BLaER1 treated with 17β-estradiol and CSF1 and Interleukin-3, amounts not matched to agents 10 nM and 100 nM (cell line): ENCODE measurements around the gene CYTH1.
"Not testable (repeated sequence)": the region's sequence is repeated elsewhere in the genome, so short reads cannot be mapped to it uniquely, and the experiment has no call there.

Experiments used
- H3K27ac ChIP-seq, 11 experiments: shearing (Covaris generic); formaldehyde crosslinking; 2 replicates each; pipeline ENCODE4 v1.8.1; 2022
- H3K27me3 ChIP-seq, 11 experiments: shearing (Covaris generic); formaldehyde crosslinking; 2 replicates each; pipeline ENCODE4 v1.8.1; 2022
- H3K36me3 ChIP-seq, 11 experiments: shearing (Covaris generic); formaldehyde crosslinking; 2 replicates each; pipeline ENCODE4 v1.8.1; 2022
- H3K4me1 ChIP-seq, 10 experiments: shearing (Covaris generic); formaldehyde crosslinking; 2 replicates each; pipeline ENCODE4 v1.8.1; 2022
- H3K4me2 ChIP-seq, 11 experiments: shearing (Covaris generic); formaldehyde crosslinking; 2 replicates each; pipeline ENCODE4 v1.8.1; 2022
- H3K4me3 ChIP-seq, 10 experiments: shearing (Covaris generic); formaldehyde crosslinking; 2 replicates each; pipeline ENCODE4 v1.8.1; 2022
- H3K9ac ChIP-seq, 11 experiments: shearing (Covaris generic); formaldehyde crosslinking; 2 replicates each; pipeline ENCODE4 v1.8.1; 2022
- H3K9me3 ChIP-seq, 11 experiments: shearing (Covaris generic); formaldehyde crosslinking; replicated peaks in 1 of 11; 2 replicates each; pipeline ENCODE4 v1.8.1; 2022
- H4K20me1 ChIP-seq, 11 experiments: shearing (Covaris generic); formaldehyde crosslinking; 2 replicates each; pipeline ENCODE4 v1.8.1; 2022
- Cebpa-rat ChIP-seq, 11 experiments: shearing (Covaris generic); IDR thresholded peaks; 2 replicates each; pipeline ENCODE4 v1.8.1; 2022

Gene CYTH1

DNA sequence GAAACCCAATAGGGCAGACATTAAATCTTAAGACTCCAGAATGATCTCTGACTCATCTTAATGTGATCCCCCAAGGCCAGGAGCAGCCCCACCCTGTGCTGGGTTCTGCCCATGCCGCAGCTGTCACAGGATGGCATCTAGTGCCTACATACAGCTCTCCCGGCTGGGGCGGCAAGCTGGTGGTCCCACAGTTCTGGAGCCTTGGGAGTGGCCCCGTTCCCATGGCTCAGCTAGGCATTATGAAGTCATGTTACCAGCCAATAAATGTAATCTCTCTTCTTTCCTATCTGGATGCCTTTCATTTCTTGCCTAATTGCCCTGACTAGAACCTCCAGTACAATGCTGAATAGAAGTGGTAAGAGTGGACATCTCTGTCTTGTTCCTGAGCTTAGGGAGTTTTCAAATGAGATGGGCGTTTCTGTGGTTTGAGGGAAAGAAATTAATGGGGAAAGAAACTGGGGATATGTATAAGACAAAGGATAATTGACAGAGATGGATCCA lies 109.2 kb downstream of the CYTH1 start:
- H3K36me3 ChIP-seq, result peaks cover 52 to 90% (median 73%) of the 10 kb centered on the region in 11 experiments
- TF ChIP-seq Cebpa-rat (IDR thresholded peaks at IDR 0.05), result no peak

DNA sequence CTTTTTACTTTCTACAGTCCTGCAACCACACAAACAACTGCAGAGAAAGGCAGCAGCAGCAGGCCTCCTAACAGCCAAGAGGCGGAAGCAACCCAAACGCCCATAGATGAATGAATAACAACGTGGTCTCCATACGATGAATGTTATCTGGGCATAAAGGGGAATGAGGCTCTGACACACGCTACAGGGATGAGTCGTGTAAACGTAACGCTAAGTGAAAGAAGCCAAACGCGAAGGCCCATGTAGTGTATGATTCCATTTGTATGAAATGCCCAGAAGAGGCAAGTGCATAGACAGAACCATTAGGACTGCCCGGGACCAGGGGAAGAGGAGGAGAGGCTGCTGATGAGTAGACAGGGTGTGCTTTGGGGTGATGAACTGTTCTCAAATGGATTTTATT lies 110.1 kb downstream of the CYTH1 start:
- Histone ChIP-seq H3K9ac (no peak overlapping the region), H3K27ac (0 out of 22 replicates have a peak overlapping the region, but pooled peaks of 1 of the 11 experiments have one; percentile 5), H3K36me3 (peaks cover 42 to 86% (median 64%) of the 10 kb centered on the region in 11 experiments), H3K9me3 (no peaks in the 10 kb centered on the region), H3K4me2 (no peak overlapping the region), H3K4me3 (no peak overlapping the region), H3K27me3 (no peaks in the 10 kb centered on the region), H4K20me1 (peaks cover 0 to 45% (median 0%) of the 10 kb centered on the region in 11 experiments; a peak in 7 of 22 replicates), H3K4me1 (peaks cover 1 to 41% (median 6%) of the 10 kb centered on the region in 10 experiments)
- TF ChIP-seq Cebpa-rat (IDR thresholded peaks at IDR 0.05), result no peak

More for the DNA sequence above, 109.2 kb downstream of the CYTH1 start:
- no peak overlapping the region for H3K4me3 ChIP-seq
- H3K9ac ChIP-seq, result 0 out of 22 replicates have a peak overlapping the region, but pooled peaks of 1 of the 11 experiments have one; percentile 34
- H3K4me2 ChIP-seq, result no peak overlapping the region
- H4K20me1 ChIP-seq, result peaks cover 0 to 54% (median 0%) of the 10 kb centered on the region in 11 experiments; a peak in 8 of 22 replicates
- H3K27ac ChIP-seq, result peak overlapping the region in 2 of 11 experiments; percentile 5 to 16; a peak in 2 of 22 replicates
- no peaks in the 10 kb centered on the region for H3K9me3 ChIP-seq
- peaks cover 0 to 32% (median 1%) of the 10 kb centered on the region in 10 experiments; a peak in 9 of 20 replicates for H3K4me1 ChIP-seq
- no peaks in the 10 kb centered on the region for H3K27me3 ChIP-seq

DNA sequence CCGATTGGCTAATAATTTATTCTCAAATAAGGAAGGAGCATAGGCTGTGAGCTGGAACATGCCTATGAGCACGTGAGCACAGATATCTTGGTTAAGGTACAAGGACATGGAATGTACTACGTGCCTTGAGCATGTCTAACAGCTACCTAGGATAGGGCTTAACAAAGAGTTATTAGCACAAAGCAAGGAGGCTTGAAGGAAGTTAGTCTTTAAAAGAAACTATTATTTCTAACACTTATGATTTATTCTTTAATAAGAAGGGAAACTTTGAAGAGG lies 110.4 kb downstream of the CYTH1 start:
- not testable (repeated sequence) for H3K9me3 ChIP-seq, H3K27ac ChIP-seq, H3K9ac ChIP-seq, H3K4me2 ChIP-seq, H3K27me3 ChIP-seq, H3K4me3 ChIP-seq
- H4K20me1 ChIP-seq, result peaks cover 0 to 42% (median 0%) of the 10 kb centered on the region in 11 experiments; a peak in 6 of 22 replicates
- H3K4me1 ChIP-seq, result peaks cover 5 to 44% (median 10%) of the 10 kb centered on the region in 10 experiments
- peaks cover 39 to 82% (median 61%) of the 10 kb centered on the region in 11 experiments for H3K36me3 ChIP-seq

DNA sequence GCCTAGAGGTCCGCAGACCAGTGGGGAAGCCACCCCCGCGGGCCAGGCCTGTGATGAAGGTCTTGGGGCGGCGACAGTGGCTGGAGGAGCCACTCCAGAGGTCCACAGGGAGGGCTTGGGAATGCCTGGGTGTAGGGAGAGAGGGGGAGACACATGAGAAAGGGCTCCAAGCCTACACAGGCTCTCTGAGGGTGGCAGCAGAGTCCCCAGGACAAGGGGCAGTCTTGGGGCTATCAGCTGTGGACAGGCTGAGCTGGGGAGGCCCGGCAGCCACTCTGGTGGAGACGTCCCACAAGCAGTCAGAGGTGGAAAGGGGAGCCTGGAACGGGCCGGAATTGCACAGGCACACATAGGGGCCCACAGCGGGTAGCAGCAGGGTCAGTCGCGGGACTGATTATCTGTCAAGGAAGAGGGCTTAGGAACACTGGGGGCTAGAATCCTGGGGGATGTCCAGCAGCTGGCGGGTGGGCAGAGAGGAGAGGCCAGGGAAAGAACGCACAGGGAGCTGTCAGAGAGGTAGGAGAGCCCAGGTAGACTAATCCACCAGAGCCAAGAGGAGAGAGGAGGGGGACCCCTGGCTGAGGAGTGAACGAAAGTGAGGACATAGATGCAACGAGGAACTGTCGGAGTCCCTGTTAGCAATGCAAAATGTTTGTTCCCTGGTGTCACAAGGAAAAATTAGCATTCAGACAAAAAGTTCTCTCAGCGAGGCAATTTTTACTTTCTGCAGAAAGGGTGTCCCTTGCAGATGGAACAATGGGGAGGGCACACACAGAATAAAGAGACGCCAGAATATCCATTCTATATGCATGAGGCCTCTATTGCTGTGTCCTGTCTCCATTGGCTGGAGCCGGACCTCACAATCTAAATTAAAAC lies 111.0 kb downstream of the CYTH1 start:
- Histone ChIP-seq H3K9me3 (no peaks in the 10 kb centered on the region), H3K36me3 (peaks cover 33 to 76% (median 55%) of the 10 kb centered on the region in 11 experiments), H3K4me2 (no peak overlapping the region), H3K27me3 (no peaks in the 10 kb centered on the region), H3K9ac (no peak overlapping the region; a peak in 1 of 22 replicates), H3K4me3 (no peak overlapping the region), H4K20me1 (peaks cover 0 to 36% (median 0%) of the 10 kb centered on the region in 11 experiments; a peak in 4 of 22 replicates), H3K27ac (peak overlapping the region in 6 of 11 experiments; percentile 5 to 31 (median 19); a peak in 4 of 22 replicates), H3K4me1 (peaks cover 11 to 50% (median 16%) of the 10 kb centered on the region in 10 experiments)
- no peak for TF ChIP-seq Cebpa-rat (IDR thresholded peaks at IDR 0.05)

DNA sequence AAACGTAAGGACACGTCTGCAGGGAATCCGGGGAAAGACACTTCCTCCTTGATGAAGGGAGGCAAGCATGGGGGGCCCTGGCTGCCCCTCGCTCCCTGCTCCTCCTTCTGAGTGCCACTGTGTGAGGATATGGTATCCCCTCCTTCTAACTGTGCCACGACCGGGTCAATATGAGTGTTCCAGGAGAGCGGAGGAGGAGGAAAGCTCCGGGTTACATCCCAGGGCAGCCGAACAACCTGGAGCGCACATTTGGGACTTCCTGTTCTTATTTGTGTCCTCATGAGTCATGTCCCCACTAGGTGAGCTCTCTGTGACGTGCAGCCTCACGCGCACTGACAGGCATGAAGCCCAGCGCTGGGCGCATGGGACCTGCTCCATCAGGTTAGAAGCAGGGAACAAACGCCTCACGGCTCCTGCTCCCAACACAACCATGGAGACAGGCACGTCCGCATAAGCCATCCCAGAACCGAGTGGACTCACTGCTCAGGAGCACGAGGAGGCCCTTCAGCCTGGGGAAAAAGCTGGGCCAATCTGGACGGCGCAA lies 112.0 kb downstream of the CYTH1 start:
- Histone ChIP-seq H3K4me3 (no peak overlapping the region), H3K27ac (0 out of 22 replicates have a peak overlapping the region, but pooled peaks of 3 of the 11 experiments have one; percentile 3 to 31 (median 16)), H3K4me2 (no peak overlapping the region; a peak in 1 of 22 replicates), H3K9me3 (no peaks in the 10 kb centered on the region), H3K36me3 (peaks cover 23 to 66% (median 45%) of the 10 kb centered on the region in 11 experiments), H4K20me1 (peaks cover 0 to 26% (median 0%) of the 10 kb centered on the region in 11 experiments; a peak in 3 of 22 replicates), H3K9ac (no peak overlapping the region), H3K4me1 (peaks cover 21 to 61% (median 26%) of the 10 kb centered on the region in 10 experiments), H3K27me3 (no peaks in the 10 kb centered on the region)
- TF ChIP-seq Cebpa-rat (IDR thresholded peaks at IDR 0.05), result no peak

DNA sequence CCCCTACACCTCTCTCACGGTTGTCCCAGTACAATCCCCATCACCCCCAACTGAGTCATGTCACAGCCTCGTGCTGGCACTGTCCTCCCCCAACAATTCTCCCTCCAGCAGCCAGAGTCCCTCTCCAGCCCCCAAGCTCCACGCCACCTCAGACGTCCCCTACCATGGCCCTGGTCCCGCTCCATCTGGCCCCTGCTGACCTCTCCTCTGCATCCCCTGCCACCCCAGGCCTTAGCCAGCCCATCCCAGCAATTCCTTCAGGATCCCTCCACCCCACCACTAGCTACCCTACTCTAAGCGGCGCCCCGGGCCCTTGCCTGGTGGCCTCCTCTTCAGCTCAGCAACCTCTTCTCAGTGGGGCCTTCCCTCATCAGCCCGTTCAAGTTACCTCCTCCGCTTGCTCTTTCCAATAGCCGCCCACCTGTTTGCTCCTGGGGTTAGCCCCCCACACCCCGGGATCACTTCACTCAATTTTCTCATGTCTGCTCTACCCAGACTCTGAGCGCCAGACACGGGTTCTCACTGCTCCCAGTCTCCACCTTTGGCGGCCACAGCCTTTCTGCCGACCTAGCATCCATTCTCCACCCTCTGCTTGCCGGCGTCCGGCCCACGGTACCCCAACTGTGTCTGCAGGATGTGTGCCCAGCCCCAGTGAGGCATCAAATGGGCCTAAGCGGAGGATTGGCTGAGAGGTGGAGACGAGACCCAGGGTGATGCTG lies 112.7 kb downstream of the CYTH1 start:
- no peaks in the 10 kb centered on the region for H3K9me3 ChIP-seq
- H3K4me2 ChIP-seq, result no peak overlapping the region; a peak in 1 of 22 replicates
- H3K4me3 ChIP-seq, result no peak overlapping the region
- H3K36me3 ChIP-seq, result peaks cover 17 to 60% (median 38%) of the 10 kb centered on the region in 11 experiments
- H3K27ac ChIP-seq, result peak overlapping the region in 2 of 11 experiments; percentile 3 to 16; a peak in 2 of 22 replicates
- H3K27me3 ChIP-seq, result no peaks in the 10 kb centered on the region
- peaks cover 0 to 19% (median 0%) of the 10 kb centered on the region in 11 experiments; a peak in 3 of 22 replicates for H4K20me1 ChIP-seq
- H3K4me1 ChIP-seq, result peaks cover 24 to 67% (median 32%) of the 10 kb centered on the region in 10 experiments
- no peak overlapping the region for H3K9ac ChIP-seq
- TF ChIP-seq Cebpa-rat (IDR thresholded peaks at IDR 0.05), result no peak

DNA sequence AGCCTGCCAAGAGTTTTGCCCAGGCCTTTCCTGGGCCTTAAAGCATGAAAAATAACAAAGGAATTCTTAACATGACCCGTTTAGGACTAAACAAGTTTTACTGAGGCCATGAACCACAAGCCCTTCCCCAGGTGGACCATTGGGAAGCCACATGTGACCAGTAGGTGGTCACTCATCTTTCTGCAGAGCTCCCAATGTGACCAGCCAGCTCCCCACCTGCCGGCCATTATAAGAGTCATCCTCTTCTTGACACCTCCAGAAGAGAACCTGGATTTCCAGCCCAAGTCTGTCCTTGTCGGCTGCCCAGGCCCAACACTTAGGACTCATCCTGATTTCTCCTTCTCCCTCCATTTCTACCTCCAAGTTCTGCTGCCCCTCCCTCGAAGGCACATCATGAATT lies 113.2 kb downstream of the CYTH1 start:
- Histone ChIP-seq H3K27me3 (no peaks in the 10 kb centered on the region), H3K27ac (peak overlapping the region in 1 of 11 experiments; percentile 62; a peak in 1 of 22 replicates), H3K4me2 (peak overlapping the region in 1 of 11 experiments; percentile 79; a peak in 2 of 22 replicates), H4K20me1 (peaks cover 0 to 16% (median 0%) of the 10 kb centered on the region in 11 experiments; a peak in 3 of 22 replicates), H3K9ac (no peak overlapping the region), H3K4me3 (no peak overlapping the region), H3K36me3 (peaks cover 11 to 54% (median 33%) of the 10 kb centered on the region in 11 experiments), H3K9me3 (no peaks in the 10 kb centered on the region), H3K4me1 (peaks cover 24 to 67% (median 34%) of the 10 kb centered on the region in 10 experiments)
- TF ChIP-seq Cebpa-rat (IDR thresholded peaks at IDR 0.05), result no peak
